ENCODE results near the gene EFCAB7.
"Not testable (repeated sequence)": the region's sequence is repeated elsewhere in the genome, so short reads cannot be mapped to it uniquely, and the experiment has no call there.

EFCAB7 gene

DNA sequence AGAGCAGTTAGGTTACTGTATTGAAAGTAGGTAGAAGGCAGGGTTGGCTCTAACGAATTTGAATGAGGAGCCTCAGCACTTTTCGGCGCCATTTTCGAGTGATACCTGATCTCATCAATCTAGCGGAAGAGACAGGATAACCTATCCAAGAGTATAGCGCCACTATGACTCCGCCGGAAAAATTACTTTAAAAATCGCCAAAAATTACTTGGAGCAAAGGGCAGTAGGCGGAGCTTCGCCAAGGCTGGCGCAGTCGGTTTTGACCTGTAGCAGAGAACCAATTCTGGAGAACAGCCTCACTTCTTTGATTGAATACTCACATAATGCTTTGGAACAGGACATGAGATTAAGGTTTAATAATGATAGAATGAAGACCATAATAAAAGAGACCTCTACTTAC is 25.6 kb downstream of the EFCAB7 start:
- DNase-seq, result no peak

DNA sequence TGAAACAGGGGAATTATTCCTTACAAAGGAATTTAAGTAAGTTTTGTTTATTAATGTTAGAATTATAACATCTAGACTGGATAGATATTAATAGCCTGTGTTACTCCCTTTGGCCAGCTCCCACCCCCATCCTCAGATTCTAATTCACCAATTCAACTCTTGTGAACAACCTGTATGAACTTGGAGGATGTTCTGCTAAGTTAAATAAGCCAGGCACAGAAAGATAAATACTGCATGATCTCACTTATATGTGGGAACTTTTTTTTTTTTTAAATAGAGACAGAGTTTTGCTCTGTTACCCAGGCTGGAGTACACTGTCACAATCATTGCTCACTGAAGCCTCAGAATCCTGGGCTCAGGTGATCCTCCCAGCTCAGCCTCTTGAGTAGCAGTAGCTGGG is 32.2 kb downstream of the EFCAB7 start:
- DNase-seq, result no peak

DNA sequence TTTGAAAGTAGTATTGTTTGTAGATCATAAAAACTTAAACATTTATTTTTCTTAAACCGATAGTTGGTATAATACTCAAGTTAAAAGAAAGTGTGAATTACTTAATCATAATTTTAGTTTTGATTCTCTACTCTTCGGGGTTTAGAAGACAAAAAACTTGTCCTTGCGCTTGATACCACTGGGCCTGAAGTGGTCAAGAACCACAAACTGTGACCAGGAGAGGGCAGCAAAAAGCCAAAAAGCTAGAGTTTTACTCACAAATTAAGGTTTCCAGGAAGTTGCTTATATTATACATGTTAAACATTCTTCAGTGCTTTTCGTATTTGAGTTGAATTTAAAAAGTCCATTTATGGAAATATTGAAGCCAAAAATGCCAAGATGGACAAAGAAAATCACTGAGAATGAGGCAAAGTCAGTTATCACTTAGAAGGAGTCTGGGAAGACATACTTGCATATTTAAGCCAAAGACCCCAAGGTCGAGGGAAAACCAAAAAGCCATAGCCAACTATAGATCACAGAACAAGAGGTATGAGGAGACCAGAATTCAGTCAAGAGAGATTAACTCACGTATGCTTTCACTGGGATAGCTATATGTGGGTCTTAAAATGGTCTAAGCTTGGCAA is 34.2 kb downstream of the EFCAB7 start:
- DNase-seq, result no peak

DNA sequence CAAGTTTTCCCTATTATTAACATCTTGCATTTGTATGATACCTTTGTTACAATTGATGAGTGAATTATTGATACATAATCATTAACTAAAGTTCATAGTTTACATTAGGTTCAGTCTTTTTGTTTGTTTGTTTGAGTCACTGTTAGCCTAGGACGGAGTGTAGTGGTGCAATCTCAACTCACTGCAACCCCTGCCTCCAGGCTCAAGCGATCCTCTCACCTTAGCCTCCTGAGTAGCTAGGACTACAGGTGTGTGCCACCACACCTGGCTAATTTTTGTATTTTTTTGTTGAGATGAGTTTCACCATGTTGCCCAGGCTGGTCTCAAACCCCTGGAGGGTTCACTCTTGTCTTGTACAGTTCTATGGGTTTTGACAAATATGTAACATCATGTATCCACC is 36.0 kb downstream of the EFCAB7 start:
- DNase-seq, result no peak

DNA sequence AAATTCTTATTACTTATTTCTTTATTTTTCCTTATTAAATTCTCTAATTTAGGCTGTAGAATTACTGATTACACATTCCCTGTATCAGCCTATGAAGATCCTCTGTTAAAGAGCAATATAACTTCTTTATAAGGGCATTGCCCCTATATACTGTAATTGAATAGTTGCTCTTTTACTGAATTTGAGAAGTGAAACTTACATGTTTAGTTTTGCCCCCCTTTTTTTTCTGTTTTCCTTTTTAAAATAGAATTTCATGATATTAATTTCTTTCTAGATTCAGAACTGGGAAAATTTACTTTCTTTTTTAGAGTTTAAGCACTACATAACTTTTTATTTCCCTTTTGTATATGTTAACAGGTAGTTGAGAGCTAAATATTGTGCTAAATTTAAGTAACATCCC is 40.4 kb downstream of the EFCAB7 start:
- DNase-seq, result no peak

DNA sequence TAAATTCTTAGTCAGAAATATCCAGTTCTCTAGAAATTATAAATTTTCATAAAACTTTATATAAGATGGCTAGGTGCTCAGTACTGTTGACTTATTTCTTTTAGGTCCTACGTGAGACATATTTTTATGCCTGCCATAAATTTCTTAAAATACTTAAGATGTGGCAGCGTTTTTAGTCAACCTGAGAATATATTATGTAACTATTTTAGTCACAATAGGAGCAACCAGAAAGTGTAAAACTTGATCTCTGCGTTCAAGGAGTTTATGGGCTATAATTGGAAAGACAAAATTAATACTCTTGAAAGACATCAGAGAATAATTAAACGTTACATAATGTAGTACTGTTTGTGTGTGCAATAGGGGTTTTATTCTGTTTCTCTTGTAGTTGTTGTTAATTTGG is 45.7 kb downstream of the EFCAB7 start:
- DNase-seq, result no peak

DNA sequence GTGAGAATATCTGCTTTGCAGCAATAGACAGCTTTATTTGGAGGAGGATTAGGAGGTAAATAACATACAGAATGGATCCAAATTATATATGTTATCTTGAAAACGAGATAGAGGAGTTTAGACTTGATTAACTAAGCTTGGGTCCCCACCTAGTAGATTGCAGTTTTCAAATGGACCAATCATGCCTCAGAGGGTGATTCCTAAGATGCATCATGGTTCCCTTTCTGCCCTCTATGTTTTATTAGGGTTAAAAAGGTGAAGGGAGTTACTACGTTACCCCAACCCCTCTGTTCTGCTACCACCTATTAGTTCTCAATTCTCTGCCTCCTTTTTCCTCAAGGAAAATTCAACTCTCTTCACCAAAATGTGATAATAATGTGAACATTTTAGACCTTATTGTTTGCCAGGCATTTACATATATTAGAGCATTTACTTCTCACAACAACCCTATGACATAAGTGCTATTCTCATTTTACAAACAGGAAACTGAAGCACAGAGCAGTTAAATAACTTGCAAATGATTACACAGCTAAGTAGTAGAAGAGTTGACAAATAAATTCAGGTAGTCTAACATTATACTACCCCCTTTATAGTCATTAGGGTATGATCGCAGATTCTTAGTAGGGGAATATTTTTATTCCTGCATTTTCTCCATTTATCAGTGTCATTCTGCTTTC is 46.5 kb downstream of the EFCAB7 start:
- no peak for DNase-seq

DNA sequence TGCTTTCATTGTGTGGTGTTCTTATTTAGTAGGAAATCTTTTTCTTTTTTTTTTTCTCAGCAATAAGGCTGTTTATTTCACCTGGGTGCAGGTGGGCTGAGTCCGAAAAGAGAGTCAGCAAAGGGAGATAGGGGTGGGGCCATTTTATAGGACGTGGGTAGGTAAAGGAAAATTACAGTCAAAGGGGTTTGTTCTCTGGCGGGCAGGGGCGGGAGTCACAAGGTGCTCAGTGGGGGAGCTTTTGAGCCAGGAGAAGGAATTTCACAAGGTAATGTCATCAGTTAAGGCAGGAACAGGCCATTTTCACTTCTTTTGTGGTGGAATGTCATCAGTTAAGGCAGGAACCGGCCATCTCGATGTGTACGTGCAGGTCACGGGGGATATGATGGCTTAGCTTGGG is 49.4 kb downstream of the EFCAB7 start:
- DNase-seq, result not testable (repeated sequence)

DNA sequence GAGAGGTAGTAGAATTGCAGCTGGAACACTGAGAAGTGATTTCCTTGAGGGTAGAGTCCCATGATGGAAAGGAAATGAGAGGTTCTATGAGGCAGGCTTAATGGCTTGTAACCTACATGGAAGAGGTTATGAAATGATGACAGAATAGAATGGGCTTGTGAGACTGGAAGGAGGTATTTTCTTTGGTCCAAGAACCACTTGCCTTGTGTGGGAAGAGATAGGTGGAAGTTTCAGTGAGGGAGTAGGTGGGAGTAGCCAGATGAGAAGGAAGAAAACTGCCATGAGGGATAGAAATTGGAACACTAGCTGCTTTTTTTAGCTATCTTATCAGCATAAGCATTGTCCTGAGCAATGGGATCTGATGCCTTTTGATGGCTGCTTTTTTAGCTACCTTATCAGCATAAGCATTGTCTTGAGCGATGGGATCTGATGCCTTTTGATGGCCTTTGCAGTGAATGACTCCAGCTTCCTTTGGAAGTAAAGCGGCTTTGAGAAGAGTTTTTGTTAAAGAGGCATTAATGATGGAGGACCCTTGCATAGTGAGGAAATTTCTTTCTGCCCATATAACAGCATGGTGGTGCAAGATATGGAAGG is 51.0 kb downstream of the EFCAB7 start:
- not testable (repeated sequence) for DNase-seq

DNA sequence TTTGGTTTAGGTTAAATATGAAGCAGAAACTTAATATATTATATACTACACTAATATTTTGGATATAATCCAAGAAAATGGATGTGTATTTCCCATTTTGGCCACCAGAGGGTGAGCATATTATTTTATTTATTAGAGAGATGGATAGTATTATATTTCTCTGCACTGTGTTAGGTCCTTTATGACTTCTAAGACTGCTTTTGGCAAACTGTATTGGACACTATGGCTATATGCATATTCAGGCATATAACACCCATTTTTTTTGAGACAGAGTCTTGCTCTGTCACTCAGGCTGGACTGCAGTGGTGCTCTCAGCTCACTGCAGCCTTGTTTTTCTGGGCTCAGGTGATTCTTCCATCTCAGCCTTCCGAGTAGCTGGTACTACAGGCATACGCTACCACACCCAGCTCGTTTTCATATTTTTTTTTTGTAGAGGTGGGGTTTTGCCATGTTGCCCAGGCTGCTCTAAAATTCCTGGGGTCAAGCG is 52.1 kb downstream of the EFCAB7 start:
- no peak for DNase-seq

DNA sequence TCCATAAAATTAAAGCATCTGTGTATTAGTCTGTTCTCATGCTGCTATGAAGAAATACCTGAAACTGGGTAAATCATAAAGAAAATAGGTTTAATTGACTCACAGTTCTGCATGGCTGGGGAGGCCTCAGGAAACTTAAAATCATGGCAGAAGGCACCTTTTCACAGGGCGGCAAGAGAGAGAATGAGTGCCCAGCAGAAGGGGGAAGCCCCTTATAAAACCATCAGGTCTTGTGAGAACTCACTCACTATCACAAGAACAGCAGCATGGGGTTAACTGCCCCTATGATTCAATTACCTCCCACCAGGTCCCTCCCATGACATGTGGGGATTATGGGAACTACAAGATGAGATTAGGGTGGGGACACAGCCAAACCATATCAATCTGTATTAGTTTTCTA is 63.0 kb downstream of the EFCAB7 start:
- DNase-seq, result not testable (repeated sequence)

DNA sequence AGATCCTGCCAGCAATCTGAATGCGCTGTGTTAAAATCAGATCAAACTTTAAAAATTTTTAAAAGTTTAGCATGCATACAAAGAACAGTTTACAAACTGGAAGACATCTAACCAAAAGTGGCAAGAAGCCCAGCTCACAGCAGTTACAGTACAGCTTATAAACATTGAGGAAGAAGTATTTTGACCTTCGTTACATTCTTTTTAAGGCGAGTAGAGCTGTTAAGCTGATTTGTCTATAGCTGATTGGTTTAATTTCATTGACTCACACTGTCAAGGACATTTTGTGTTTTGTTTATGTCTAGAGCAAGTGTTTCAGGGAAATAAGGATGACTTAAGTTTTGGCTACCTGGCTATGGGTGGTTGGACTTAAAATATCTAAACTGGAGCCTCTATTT is 66.8 kb downstream of the EFCAB7 start:
- DNase-seq, result no peak

DNA sequence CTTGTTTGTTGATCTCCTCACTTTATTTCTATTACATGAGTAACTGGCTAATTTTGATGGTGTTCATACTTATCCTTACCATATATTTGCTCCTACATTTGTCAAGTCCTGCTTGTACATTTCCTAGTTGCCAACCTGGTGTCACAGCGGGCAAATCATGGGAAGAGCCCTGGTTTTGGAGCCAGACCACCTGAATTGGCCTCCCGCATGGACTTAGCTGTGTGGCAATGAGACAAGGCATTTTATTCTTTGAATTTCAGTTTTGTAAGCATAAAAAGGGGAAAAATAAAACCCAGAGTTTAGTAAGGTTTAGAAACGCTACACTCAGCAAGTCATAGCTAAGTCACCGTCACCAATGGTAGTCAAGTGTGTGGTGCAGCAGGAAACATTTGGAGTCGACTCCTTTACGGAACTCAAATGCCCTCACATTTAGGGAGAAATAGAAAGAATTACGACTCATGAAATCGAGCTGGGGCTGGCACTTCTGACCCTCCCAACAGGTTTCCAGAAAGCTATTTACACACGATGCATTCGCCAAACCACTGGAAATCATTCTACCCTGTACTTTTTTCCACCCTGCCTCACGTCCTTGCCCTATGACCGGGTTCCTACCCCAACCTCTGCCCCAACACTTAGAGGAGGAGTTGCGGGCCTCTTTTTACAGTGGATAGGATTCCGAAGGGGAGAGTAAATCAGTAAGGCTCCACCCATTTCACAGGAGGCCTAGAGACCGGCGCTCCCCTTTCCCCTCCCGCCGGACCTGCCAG is 69.4 kb downstream of the EFCAB7 start:
- DNase-seq, result no peak

DNA sequence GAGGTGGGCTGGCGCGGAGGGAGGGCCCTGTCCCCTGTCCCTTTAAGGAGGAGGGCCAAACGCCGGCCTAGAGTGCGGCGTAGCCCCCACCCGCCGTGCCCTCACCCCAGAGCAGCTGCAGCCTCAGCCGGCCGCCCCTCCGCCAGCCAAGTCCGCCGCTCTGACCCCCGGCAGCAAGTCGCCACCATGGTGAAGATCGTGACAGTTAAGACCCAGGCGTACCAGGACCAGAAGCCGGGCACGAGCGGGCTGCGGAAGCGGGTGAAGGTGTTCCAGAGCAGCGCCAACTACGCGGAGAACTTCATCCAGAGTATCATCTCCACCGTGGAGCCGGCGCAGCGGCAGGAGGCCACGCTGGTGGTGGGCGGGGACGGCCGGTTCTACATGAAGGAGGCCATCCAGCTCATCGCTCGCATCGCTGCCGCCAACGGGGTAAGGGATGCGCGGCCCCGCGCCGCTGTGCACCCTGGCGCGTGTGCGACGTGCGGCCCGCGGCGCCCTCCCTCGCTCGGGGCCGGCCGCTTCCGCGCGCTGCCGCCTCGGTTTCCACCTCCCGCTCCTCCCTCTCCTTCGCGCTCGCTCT is 70.1 kb downstream of the EFCAB7 start, which contains the start of gene PGM1:
Gene PGM1, plus strand, starts transcription at position 109 of the 583 bp plus-strand sequence. Its CDS starts 78 bp downstream, at position 187.
- peak; percentile 9 for DNase-seq

DNA sequence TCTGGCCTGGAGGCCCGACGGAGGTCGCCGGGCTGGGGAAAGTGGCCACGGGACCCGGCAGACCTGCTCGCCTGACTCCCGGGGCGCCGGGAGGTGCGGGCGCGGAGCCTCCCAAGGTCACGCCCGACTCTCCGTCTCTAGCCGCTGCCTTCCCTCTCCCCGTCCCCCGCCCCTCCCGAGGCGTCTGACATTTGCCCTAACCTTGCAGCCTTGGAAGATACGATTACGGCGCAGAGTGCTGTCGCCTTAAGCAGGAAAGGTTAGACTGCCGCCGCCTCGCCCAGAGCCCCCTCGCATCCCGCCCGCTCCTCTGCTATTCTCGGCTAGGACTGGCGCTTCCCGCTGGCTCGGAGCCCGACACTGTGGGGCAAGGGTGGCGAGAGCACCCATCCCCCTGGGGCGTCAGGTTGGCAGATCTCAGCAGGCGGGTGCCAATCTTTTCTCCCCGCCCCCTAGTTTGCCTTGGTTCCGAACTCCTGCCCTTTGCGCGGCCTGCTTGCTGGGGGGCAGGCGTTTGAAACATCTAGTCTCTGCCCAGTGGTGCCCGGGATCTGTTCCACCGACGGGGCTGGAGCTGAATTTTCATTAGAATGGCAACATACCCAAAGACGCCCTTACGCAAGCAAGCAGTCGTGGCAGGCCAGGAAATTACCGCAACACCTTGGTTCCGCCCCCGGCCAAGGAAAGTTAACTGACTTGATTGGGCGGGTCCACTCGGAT is 70.7 kb downstream of the EFCAB7 start:
- no peak for DNase-seq

DNA sequence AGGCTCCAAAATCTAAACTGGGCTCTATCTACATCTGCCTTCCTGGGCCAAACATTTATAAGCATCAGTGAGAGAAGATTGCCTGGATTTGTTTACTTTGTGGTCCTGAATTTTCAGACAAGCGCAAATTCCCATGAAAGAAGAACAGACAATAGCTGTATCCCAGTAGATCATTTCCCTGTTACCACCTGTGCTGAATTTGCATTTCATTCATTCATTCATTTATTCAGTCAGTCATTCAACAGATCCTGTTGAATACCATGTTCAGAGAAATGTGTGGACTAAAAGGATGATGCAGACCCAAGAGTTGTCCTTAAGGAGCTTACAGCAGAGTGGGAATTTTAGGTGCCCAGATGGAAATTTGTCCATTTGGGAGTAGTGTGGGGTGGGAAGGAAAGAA is 72.1 kb downstream of the EFCAB7 start:
- DNase-seq, result no peak

DNA sequence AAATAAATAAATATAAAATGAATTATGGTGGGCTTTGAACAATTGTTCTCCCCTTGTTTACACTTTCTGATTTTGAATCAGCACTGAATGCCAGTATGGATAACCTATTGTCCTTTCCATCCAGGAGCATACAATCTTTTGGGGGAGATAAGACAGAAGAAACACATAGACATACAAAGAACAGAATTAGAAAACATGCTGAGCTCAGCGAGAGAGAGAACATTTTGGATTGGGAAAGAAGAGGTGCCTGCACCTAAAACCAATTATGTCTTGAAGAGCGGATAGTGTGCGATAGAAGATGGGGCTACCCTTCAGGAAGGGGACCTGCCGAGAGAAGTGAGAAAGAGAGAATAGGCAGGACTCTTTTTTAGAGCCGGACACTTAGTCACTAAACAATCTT is 76.5 kb downstream of the EFCAB7 start:
- no peak for DNase-seq

DNA sequence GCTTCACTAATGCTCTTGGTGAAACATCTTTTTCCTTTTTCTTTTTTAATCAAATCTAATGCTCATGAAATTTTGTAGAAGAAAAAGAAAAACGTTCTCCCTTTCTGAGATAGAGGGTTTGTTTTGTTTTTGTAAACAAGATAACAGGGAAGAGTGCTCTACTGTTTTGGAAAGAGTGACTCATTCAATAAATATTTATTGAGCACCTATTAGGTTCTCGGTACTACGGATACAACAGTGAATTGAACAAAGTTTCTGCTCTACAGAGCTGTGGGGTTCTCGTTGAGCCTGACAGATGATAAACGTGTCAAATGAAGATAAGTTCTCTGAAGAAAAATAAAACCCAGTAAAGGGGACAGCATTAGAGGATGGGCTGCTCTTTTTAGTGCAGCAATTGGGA is 76.9 kb downstream of the EFCAB7 start:
- DNase-seq, result no peak

DNA sequence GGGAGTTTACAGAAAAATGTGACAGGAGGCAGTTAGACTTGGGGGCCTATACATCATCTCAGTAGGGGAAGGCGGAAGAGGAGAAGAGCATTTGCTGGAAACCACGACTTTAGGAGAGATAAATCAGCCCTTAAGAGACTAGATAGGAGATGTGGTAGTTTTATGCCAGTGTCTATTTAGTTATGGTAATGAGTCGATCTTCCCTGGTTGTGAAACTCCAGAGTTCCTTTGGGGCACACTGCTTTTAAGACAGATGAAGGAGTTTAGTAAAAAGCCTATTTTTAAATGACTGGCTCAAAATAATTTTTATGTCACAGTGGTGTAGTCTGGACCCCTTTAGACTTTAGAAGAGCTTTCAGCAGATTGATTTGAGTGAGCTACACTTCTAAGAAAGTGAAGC is 77.7 kb downstream of the EFCAB7 start:
- DNase-seq, result no peak

DNA sequence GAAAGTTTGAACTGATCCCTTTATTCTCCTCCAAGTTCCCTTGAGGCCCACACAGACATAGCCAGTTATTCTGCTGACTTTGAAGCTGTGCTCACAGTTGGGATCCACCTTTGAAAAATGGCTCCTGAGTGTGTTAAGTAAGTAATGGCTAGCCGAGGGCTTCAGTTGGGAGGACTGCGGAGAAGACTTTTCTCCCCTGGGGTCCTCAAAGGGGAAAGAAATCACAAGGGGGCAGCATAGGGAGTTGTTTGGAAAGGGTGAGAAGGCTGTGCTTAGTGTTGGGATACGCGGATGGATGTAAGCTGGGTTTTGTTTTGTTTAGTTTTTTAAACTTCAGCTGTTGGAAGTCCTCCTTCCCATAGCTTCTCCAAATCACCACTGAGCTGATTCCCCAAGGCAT is 78.1 kb downstream of the EFCAB7 start:
- DNase-seq, result no peak

DNA sequence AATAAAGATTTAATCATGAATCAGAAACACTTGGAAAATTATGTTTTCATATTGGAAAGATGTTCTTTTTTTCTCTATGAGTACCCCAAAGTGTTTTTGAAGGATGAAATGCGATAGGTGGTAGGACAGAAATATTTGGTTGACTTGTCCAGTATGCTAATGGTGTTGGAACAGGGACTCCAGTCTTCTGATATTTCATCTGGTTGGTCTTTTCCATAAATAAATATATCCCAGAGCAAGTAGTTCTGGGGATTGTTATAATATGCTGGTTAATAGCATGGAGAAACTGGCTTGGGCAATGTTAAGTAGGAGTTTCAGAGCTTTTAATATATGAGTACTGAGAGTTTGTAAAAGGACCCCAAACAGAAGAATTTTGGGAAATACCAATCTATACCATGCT is 78.6 kb downstream of the EFCAB7 start:
- no peak for DNase-seq

DNA sequence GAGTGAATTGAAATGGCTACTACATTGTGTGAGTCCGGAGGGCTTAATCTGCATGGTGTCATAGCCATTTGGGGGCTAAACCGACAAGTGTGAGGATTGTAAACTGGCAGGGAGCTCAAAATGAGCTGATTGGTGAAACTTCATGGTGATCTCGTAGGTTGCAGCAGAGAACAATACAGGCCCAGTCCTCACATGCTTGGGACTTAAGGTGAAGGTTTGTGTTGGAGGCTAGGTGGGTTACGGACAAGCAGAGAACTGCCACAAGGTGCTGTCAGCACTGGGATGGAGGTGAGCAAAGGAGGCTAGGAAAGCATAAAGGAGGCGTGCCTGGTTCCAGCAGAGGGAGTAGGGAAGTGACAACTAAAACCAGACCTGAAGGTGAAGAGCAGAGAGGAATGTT is 79.3 kb downstream of the EFCAB7 start:
- DNase-seq, result no peak

DNA sequence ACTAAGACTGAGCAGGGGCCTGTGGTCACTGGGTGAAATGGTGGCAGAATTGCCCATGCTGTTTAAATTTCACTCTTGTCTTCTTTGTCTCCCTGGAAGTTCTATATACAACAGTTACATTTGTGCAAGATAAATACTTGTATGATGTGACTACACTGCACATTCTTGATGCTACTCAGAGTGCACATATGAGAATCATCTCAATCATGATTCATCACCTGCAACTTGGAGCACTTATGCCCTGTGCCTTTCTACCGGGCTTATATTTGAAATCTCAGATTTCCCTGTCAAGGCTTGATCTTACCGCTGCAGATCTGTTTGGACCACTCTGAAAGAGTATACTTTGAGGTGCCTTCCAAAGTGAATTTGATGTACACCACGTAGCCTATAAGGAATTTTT is 80.5 kb downstream of the EFCAB7 start:
- DNase-seq, result no peak
